C4-2B (cell line): ENCODE measurements around the gene CCND1.

Source experiments
- ZFX ChIP-seq: fragments of 450-650 bp; IDR thresholded peaks from 2 replicates; pipeline ENCODE4 v1.6.1; 2017
- TF ChIP-seq, protein P1 (sequence below): fragments of 450-650 bp; conservative IDR thresholded peaks from 2 replicates; pipeline ENCODE4 v1.5.1; 2017; ENCODE audit warnings: mild to moderate bottlenecking

DNA sequence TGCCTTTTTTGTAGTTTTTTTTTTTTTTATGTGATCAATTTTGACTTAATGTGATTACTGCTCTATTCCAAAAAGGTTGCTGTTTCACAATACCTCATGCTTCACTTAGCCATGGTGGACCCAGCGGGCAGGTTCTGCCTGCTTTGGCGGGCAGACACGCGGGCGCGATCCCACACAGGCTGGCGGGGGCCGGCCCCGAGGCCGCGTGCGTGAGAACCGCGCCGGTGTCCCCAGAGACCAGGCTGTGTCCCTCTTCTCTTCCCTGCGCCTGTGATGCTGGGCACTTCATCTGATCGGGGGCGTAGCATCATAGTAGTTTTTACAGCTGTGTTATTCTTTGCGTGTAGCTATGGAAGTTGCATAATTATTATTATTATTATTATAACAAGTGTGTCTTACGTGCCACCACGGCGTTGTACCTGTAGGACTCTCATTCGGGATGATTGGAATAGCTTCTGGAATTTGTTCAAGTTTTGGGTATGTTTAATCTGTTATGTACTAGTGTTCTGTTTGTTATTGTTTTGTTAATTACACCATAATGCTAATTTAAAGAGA, 12.5 kb downstream of the CCND1 start:
- TF ChIP-seq, protein P1, sequence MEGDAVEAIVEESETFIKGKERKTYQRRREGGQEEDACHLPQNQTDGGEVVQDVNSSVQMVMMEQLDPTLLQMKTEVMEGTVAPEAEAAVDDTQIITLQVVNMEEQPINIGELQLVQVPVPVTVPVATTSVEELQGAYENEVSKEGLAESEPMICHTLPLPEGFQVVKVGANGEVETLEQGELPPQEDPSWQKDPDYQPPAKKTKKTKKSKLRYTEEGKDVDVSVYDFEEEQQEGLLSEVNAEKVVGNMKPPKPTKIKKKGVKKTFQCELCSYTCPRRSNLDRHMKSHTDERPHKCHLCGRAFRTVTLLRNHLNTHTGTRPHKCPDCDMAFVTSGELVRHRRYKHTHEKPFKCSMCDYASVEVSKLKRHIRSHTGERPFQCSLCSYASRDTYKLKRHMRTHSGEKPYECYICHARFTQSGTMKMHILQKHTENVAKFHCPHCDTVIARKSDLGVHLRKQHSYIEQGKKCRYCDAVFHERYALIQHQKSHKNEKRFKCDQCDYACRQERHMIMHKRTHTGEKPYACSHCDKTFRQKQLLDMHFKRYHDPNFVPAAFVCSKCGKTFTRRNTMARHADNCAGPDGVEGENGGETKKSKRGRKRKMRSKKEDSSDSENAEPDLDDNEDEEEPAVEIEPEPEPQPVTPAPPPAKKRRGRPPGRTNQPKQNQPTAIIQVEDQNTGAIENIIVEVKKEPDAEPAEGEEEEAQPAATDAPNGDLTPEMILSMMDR: no peak
- no peak for TF ChIP-seq ZFX
